ENCODE data around the gene MACROD2.

- TF ChIP-seq CTCF (IDR thresholded peaks at IDR 0.05) (no peak), POLR2AphosphoS5 (IDR thresholded peaks at IDR 0.05) (no peak), POLR2A (IDR thresholded peaks at IDR 0.05) (no peak), EP300 (IDR thresholded peaks at IDR 0.05) (no peak)
Observed at GRCh38 chr20:14335052-14335451, 339.7 kb downstream of the MACROD2 start.
